Breast epithelium (tissue), 4 donors: ENCODE results near the gene CTXN1. TPM values are rescaled to one million over a fixed set of nuclear protein-coding genes. Genes with fewer than 3 reads are reported as not detected.
A peak's percentile ranks its signal among the peaks of the same experiment; 100 is the strongest.

ENCODE experiments used
- DNase-seq, 2 donors: peaks; one replicate each; pipeline ENCODE4 v3.0.0-alpha.2; 2019; ENCODE audit warnings: low spot score in 2 of 2
- H3K27ac ChIP-seq, 2 donors: fragments of 200-600 bp; sonication (generic) in 1 of 2; one replicate each; pipeline ENCODE4 v1.5.1; 2016 to 2019; ENCODE audit warnings: mild to moderate bottlenecking in 1 of 2
- H3K27me3 ChIP-seq, 2 donors: fragments of 200-600 bp; sonication (generic) in 1 of 2; one replicate each; pipeline versions ENCODE4 v1.5.1 to v1.6.0; 2017 to 2019; ENCODE audit warnings: control low read depth in 1 of 2, mild to moderate bottlenecking in 1 of 2
- H3K36me3 ChIP-seq: fragments of 200-600 bp; one replicate; pipeline ENCODE4 v1.5.1; 2019
- H3K4me1 ChIP-seq, 2 donors: fragments of 200-600 bp; sonication (generic); one replicate each; pipeline ENCODE4 v1.5.1; 2016 to 2019; ENCODE audit warnings: control low read depth in 1 of 2
- H3K4me3 ChIP-seq, 3 donors: fragments of 200-600 bp; sonication (generic); 1 replicate in 2 of 3; 2 replicates in 1 of 3; pipeline ENCODE4 v1.5.1; 2016 to 2019; ENCODE audit warnings: mild to moderate bottlenecking in 3 of 3, moderate library complexity in 2 of 3
- H3K9me3 ChIP-seq, 2 donors: fragments of 200-600 bp; sonication (generic) in 1 of 2; one replicate each; pipeline ENCODE4 v1.5.1; 2016 to 2019; ENCODE audit warnings: control low read depth in 1 of 2
- POLR2A ChIP-seq: fragments of 450-650 bp; IDR thresholded peaks from one replicate; pipeline ENCODE4 v1.6.1; 2016; ENCODE audit warnings: antibody characterized with exemption, mild to moderate bottlenecking, moderate library complexity
- POLR2AphosphoS5 ChIP-seq, 3 donors: sonication (generic); formaldehyde crosslinking; IDR thresholded peaks; one replicate each; pipeline ENCODE4 v1.6.1; 2017; ENCODE audit warnings: antibody characterized with exemption in 3 of 3
- intact Hi-C: fragments of 100-400 bp; cut with DNase I; formaldehyde crosslinking; loops from one replicate; pipeline ENCODE4 v1.15.1; 2023; ENCODE audit warnings: low total_unique reads
- total RNA-seq, 3 donors: library from RNA; depleted of rRNA; stranded (reverse); fragments of >200 nt; gene quantifications; one replicate each; pipeline ENCODE4 v1.1.0, GENCODE V29; 2016
- TF ChIP-seq, protein P1 (sequence below), 3 donors: fragments of 450-650 bp; IDR thresholded peaks; one replicate each; pipeline ENCODE4 v1.5.1; 2016 to 2017; ENCODE audit warnings: antibody characterized with exemption in 3 of 3, mild to moderate bottlenecking in 3 of 3, moderate library complexity in 3 of 3

The CTXN1 gene
- total RNA-seq, 3 donors from 2014 or later: 0.32 to 9.5 (median 5.6) TPM

DNA sequence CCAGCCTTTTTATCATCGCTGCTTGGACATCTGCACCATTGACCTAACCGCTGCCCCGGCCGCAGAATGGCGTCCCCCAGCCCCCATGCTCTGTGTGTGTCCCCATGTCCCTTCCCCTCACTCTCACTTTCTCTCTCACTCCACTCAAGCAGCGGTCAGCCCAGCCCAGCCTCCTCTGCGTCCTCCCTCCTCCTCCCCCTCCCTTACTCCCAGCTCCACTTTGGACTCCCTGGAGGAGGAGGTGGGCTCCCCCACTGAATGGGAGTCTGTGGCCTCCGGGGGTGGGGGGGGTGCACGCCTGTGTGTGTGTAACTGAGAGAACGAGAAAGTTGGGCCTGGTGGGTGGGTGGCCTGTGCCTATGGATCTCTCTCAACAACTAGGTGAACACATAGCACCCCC is 20.1 kb downstream of the CTXN1 start:
- Histone ChIP-seq H3K4me3 (no peak overlapping the region), H3K9me3 (no peaks in the 10 kb centered on the region), H3K4me1 (peaks cover 14 to 18% of the 10 kb centered on the region in 2 donors), H3K36me3 (peaks cover 8% of the 10 kb centered on the region), H3K27me3 (no peaks in the 10 kb centered on the region), H3K27ac (no peak overlapping the region)
- no peak for DNase-seq
- intact Hi-C loops: no loop called here
- no peak for TF ChIP-seq POLR2A

DNA sequence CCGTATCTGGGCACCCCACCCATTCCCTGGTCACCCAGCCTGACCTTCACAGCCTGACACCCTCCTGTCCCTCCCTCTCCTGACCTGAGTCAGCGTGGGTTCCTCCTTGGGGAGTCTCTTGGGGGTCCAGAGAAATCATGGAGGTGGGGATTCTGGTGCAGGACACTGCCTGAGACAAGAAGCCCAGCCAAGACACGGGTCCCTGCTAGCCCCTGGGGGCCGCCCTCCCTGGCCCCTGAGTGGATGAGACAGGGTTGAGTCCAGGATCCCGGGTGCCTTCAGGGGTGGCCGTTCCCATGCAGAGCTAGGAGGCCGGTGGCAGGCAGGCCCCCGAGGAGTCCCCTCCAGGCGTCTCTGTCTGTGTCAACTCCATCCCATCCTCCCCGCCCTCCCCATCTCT is 20.7 kb downstream of the CTXN1 start:
- Histone ChIP-seq H3K4me3 (peak overlapping the region in 2 of 3 donors; percentile 87 to 89), H3K36me3 (peaks cover 2% of the 10 kb centered on the region), H3K4me1 (peaks cover 14 to 18% of the 10 kb centered on the region in 2 donors), H3K9me3 (no peaks in the 10 kb centered on the region), H3K27ac (no peak overlapping the region), H3K27me3 (no peaks in the 10 kb centered on the region)
- no peak for DNase-seq
- TF ChIP-seq POLR2A: no peak
- TF ChIP-seq, protein P1, sequence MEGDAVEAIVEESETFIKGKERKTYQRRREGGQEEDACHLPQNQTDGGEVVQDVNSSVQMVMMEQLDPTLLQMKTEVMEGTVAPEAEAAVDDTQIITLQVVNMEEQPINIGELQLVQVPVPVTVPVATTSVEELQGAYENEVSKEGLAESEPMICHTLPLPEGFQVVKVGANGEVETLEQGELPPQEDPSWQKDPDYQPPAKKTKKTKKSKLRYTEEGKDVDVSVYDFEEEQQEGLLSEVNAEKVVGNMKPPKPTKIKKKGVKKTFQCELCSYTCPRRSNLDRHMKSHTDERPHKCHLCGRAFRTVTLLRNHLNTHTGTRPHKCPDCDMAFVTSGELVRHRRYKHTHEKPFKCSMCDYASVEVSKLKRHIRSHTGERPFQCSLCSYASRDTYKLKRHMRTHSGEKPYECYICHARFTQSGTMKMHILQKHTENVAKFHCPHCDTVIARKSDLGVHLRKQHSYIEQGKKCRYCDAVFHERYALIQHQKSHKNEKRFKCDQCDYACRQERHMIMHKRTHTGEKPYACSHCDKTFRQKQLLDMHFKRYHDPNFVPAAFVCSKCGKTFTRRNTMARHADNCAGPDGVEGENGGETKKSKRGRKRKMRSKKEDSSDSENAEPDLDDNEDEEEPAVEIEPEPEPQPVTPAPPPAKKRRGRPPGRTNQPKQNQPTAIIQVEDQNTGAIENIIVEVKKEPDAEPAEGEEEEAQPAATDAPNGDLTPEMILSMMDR (IDR thresholded peaks at IDR 0.05): no peak
- TF ChIP-seq POLR2AphosphoS5 (IDR thresholded peaks at IDR 0.05): no peak
- intact Hi-C loops: no loop called here

DNA sequence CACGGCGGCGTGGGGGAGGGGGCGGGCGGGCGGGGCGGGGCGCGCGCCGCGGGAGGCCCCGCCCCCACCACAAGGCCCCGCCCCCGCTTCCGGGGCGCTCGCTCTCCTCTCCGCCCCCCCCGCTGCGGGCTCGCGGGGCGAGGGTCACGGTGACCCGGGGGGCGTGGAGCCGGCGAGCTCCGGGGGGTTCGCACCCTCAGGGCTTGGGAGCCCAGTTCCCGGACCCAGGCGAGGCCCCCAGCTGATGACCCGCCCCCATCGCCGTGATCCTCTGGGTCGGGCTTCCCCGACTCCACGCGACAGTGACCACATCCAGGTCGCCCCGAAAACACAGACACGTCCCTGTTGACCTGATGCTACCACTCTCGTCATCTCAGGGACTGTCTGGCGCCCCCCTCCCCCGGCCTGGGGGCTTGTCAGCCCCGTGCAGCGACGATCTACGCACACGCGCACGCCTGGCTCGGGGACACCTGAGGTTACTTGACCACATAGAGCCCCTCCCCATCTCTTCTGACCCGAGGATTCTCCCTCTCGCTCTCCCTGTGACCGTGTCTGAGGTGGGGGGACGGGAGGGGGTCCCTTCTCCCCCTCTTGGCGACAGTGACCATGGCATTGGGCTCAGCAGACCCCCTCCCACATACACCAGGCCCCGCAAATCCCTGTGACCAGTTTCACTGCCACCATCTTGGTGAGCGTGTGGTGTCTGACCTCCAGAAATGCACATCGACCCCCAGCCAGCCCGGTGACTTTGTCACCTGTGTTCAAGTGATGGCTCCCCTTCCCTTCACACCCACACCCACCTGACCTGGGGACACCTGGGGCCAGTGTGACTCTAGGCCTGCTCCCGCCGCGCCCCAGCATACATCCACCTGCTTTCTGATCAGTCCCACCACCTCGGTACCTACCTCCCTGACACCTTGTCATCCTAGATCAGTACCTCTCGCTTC is 21.6 kb downstream of the CTXN1 start:
- H3K27me3 ChIP-seq: no peaks in the 10 kb centered on the region
- peaks cover 14 to 18% of the 10 kb centered on the region in 2 donors for H3K4me1 ChIP-seq
- TF ChIP-seq POLR2AphosphoS5 (IDR thresholded peaks at IDR 0.05) (no peak), POLR2A (no peak)
- TF ChIP-seq, protein P1 (IDR thresholded peaks at IDR 0.05): no peak
- intact Hi-C loops: loop anchor here (5.0 kb wide), 1 partner anchor 52 kb away; no protein-coding TSS in a partner anchor
- H3K9me3 ChIP-seq: no peaks in the 10 kb centered on the region
- H3K36me3 ChIP-seq: no peaks in the 10 kb centered on the region
- H3K4me3 ChIP-seq: peak overlapping the region; percentile 85 to 89 (median 87)
- DNase-seq: peak in 1 of 2 donors; percentile 58
- peak overlapping the region; percentile 92 to 94 for H3K27ac ChIP-seq

DNA sequence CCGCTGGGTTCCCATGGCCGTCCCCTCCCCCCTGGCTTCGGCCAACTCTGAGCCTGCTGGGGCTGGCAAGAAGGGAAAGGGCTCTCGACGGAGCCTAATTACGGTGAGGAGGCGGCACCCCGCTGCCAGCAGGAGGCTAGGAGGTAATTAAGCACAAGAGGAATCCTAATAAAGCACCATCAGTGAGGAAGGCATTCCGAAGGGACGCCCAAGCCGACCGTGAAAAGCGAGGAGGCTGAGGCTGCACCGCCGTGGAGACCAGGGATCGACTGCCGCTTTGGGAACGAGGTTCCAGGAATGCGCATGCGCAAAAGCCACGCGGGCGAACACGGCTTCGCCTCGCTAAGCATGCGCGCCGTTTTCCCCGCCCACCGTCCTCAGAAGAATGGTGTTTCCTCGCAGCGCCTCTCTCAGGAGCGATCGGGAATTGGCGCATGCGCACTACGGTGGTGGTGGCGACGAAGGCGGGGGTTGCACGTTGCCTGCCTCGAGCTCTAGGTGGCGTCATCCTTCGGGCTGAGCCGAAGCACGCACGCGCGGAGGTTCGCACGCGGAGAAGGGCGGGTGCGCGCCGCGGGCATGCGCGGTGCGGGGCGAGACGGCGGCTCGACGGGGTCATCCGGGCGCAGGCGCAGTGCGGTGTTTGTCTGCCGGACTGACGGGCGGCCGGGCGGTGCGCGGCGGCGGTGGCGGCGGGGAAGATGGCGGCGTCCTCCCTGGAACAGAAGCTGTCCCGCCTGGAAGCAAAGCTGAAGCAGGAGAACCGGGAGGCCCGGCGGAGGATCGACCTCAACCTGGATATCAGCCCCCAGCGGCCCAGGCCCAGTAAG is 22.5 kb downstream of the CTXN1 start, which contains the start of gene MAP2K7:
Gene MAP2K7, plus strand, starts transcription at position 634 of the 830 bp plus-strand sequence. Its CDS starts 68 bp downstream, at position 702.
- DNase-seq: peak; percentile 99 to 100
- H3K4me1 ChIP-seq: peaks cover 14 to 18% of the 10 kb centered on the region in 2 donors
- no peaks in the 10 kb centered on the region for H3K36me3 ChIP-seq
- peak within 1 kb of the TSS; percentile 92 to 94 for H3K27ac ChIP-seq
- no peaks in the 10 kb centered on the region for H3K27me3 ChIP-seq
- intact Hi-C loops: loop anchor here (1.0 to 5.0 kb wide), 2 partner anchors 36 to 51 kb away; no protein-coding TSS in a partner anchor
- peak within 1 kb of the TSS; percentile 85 to 89 (median 87) for H3K4me3 ChIP-seq
- TF ChIP-seq, protein P1 (IDR thresholded peaks at IDR 0.05): peak; percentile 42 to 54 (median 50)
- TF ChIP-seq POLR2AphosphoS5 (IDR thresholded peaks at IDR 0.05) (peak; percentile 69 to 85 (median 70)), POLR2A (peak; percentile 63)
- H3K9me3 ChIP-seq: no peaks in the 10 kb centered on the region

DNA sequence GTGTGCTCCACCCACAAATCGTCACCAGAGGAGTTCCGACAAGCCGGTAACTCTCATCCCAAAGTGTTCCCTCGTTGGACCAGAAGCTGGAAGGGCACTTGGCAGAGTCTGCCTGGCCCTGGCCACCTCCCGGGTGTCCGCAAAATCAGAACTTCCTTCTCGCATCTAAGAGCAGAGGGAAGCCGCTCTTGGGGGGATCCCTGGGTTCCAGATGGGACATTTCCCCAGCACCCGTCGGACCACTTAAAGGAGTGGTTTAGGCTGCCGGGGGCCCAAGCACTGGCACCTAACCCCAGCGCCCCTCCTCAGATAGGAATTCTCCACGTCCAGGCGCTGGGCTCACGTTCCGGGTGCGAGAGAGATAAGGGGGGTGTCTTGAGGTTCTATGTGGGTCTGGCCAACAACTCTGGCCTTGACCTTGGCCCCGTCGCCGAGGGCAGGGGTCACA is 23.1 kb downstream of the CTXN1 start:
- Histone ChIP-seq H3K4me3 (peak overlapping the region; percentile 53 to 89 (median 87)), H3K36me3 (no peaks in the 10 kb centered on the region), H3K27ac (peak overlapping the region; percentile 92 to 94), H3K27me3 (no peaks in the 10 kb centered on the region), H3K9me3 (no peaks in the 10 kb centered on the region), H3K4me1 (peaks cover 14 to 18% of the 10 kb centered on the region in 2 donors)
- intact Hi-C loops: loop anchor here (1.0 to 5.0 kb wide), 2 partner anchors 36 to 51 kb away; no protein-coding TSS in a partner anchor
- DNase-seq: no peak
- TF ChIP-seq POLR2A: no peak
- no peak for TF ChIP-seq POLR2AphosphoS5 (IDR thresholded peaks at IDR 0.05)
- TF ChIP-seq, protein P1 (IDR thresholded peaks at IDR 0.05): no peak
